GM12878 (cell line): ENCODE data around the gene AP1G2. TPM values are rescaled to one million over a fixed set of nuclear protein-coding genes. Genes with fewer than 3 reads are reported as not detected.

ENCODE experiments used
- ATAC-seq: fragments of 200-7000 bp; cut with Tn5 transposase; 3 replicates; pipeline ENCODE4 v1.9.1; 2020; ENCODE audit warnings: mild to moderate bottlenecking, moderate library complexity
- BruUV-seq: library from RNA; stranded (reverse); fragments of 400-500 nt; replicated peaks from 2 replicates; lab custom pipeline; 2021; lab: Mats Ljungman, UMichigan
- CTCF ChIA-PET: fragments of 300-600 bp; sonication (Branson Sonifier 250); formaldehyde crosslinking; extraction: SDS; loops from one replicate; lab custom pipeline; 2021; ENCODE audit warnings: inconsistent platforms; lab: Yijun Ruan, JAX
- POLR2A ChIA-PET: fragments of 350-600 bp; formaldehyde crosslinking; extraction: SDS; loops from one replicate; lab custom pipeline; 2021; ENCODE audit warnings: inconsistent platforms; lab: Charles Lee
- RAD21 ChIA-PET: fragments of 300-600 bp; sonication (Branson Sonifier 250); formaldehyde crosslinking; loops from one replicate; lab custom pipeline; 2023; ENCODE audit warnings: antibody characterized with exemption; ENCODE audit not compliant: unreplicated experiment; lab: Charles Lee
- SMC1A ChIA-PET: fragments of 300-600 bp; sonication (Branson Sonifier 250); formaldehyde crosslinking; loops from one replicate; lab custom pipeline; 2023; ENCODE audit not compliant: unreplicated experiment, uncharacterized antibody; lab: Charles Lee
- DNase-seq: peaks from one replicate; pipeline ENCODE4 v3.0.0-alpha.2; 2011; ENCODE audit warnings: low read depth, low spot score
- FAIRE-seq: peaks from 3 replicates; lab custom pipeline; 2011; peaks lifted over from hg19 to GRCh38; lab: Jason Lieb, UNC
- H2AFZ ChIP-seq: 2 replicates; pipeline ENCODE4 v1.6.0; 2011; ENCODE audit warnings: low read depth, low read length, control low read depth; ENCODE audit not compliant: control insufficient read depth
- H3K27ac ChIP-seq: 2 replicates; pipeline ENCODE4 v1.5.1; 2011; ENCODE audit warnings: control low read depth; ENCODE audit not compliant: control insufficient read depth, insufficient read depth
- H3K27me3 ChIP-seq, 2 experiments: replicated peaks in 1 of 2; 2 replicates each; pipeline versions ENCODE4 v1.6.0 to v1.6.1; 2011; ENCODE audit warnings: low read length in 1 of 2; ENCODE audit not compliant: control insufficient read depth in 2 of 2, insufficient read depth in 2 of 2
- H3K36me3 ChIP-seq, 2 experiments: 2 replicates each; pipeline ENCODE4 v1.5.1; 2011; ENCODE audit warnings: low read length in 1 of 2; ENCODE audit not compliant: control insufficient read depth in 2 of 2, insufficient read depth in 2 of 2
- H3K4me1 ChIP-seq: 2 replicates; pipeline ENCODE4 v1.6.1; 2011; ENCODE audit warnings: mild to moderate bottlenecking, low read length, moderate library complexity, mixed read lengths; ENCODE audit not compliant: control insufficient read depth, insufficient read depth
- H3K4me2 ChIP-seq: 2 replicates; pipeline ENCODE4 v1.6.0; 2011; ENCODE audit warnings: control low read depth; ENCODE audit not compliant: control insufficient read depth, insufficient read depth
- H3K4me3 ChIP-seq: fragments of 200-600 bp; sonication (generic); 2 replicates; pipeline ENCODE4 v1.5.1; 2016
- H3K79me2 ChIP-seq: 2 replicates; pipeline ENCODE4 v1.6.0; 2011; ENCODE audit warnings: low read length; ENCODE audit not compliant: control insufficient read depth, insufficient read depth
- H3K9ac ChIP-seq: 2 replicates; pipeline ENCODE4 v1.8.0; 2011; ENCODE audit warnings: low read length, control low read depth, mixed read lengths; ENCODE audit not compliant: control insufficient read depth, insufficient read depth
- H3K9me3 ChIP-seq: replicated peaks from 3 replicates; pipeline ENCODE4 v1.5.1; 2011; ENCODE audit warnings: mild to moderate bottlenecking, low read length; ENCODE audit not compliant: control insufficient read depth, insufficient read depth
- H4K20me1 ChIP-seq: 2 replicates; pipeline ENCODE4 v1.6.0; 2011; ENCODE audit not compliant: control insufficient read depth, insufficient read depth
- BCL3 ChIP-seq: IDR thresholded peaks from 2 replicates; pipeline ENCODE4 v1.6.1; 2011; ENCODE audit warnings: borderline replicate concordance, low read depth, mild to moderate bottlenecking, moderate library complexity, low read length; ENCODE audit not compliant: insufficient read depth, poor library complexity, severe bottlenecking
- BMI1 ChIP-seq: fragments of 450-650 bp; IDR thresholded peaks from 2 replicates; pipeline ENCODE4 v1.6.1; 2016; ENCODE audit warnings: mild to moderate bottlenecking, moderate library complexity, borderline replicate concordance
- CEBPB ChIP-seq, 2 experiments: fragments of 150-350 bp in 1 of 2; IDR thresholded peaks; 2 replicates each; pipeline ENCODE4 v1.6.1; 2012 to 2014; ENCODE audit warnings: low read depth in 2 of 2, low read length in 2 of 2, borderline replicate concordance in 1 of 2, inconsistent platforms in 1 of 2
- KDM1A ChIP-seq: fragments of 200-600 bp; sonication (generic); IDR thresholded peaks from 2 replicates; pipeline ENCODE4 v1.6.1; 2016; ENCODE audit warnings: borderline replicate concordance
- NFYA ChIP-seq: IDR thresholded peaks from 2 replicates; pipeline ENCODE4 v1.6.1; 2011; ENCODE audit warnings: low read depth, mild to moderate bottlenecking, low read length, improper control_type of control experiment, borderline replicate concordance
- POLR2A ChIP-seq: IDR thresholded peaks from 2 replicates; pipeline ENCODE4 v1.6.1; 2011; ENCODE audit warnings: low read depth, mild to moderate bottlenecking, low read length
- SUZ12 ChIP-seq: fragments of 200-600 bp; sonication (generic); IDR thresholded peaks from one replicate; pipeline ENCODE4 v1.6.1; 2018; ENCODE audit warnings: antibody characterized with exemption, mild to moderate bottlenecking; ENCODE audit not compliant: unreplicated experiment
- YBX1 ChIP-seq: fragments of 450-650 bp; IDR thresholded peaks from 2 replicates; pipeline ENCODE4 v1.6.1; 2016; ENCODE audit warnings: antibody characterized with exemption
- WGBS: methylation state at CpG from one replicate; pipeline ENCODE4 v1.1.6; 2016; ENCODE audit warnings: low lambda C conversion rate; ENCODE audit not compliant: insufficient replicate concordance, insufficient coverage; ENCODE audit errors: missing lambda C conversion rate; 5-methylcytosine and 5-hydroxymethylcytosine counted together
- in situ Hi-C: fragments of 300-500 bp; cut with MboI; formaldehyde crosslinking; loops from 9 replicates; pipeline ENCODE4 v1.14.3; 2018; ENCODE audit warnings: mixed read lengths
- intact Hi-C: fragments of 100-400 bp; cut with micrococcal nuclease; formaldehyde crosslinking; loops from one replicate; pipeline ENCODE4 v1.14.2; 2022; ENCODE audit not compliant: unreplicated experiment
- polyA plus RNA-seq, 11 experiments: library from polyadenylated mRNA; depleted of rRNA in 4 of 11; unstranded in 6 of 11; stranded (reverse) in 5 of 11; fragments of >200 nt; fragmentation: Nextera tagmentation in 4 of 11; fragmentation: Illumina TruSeq in 1 of 11; extraction: Ambion mirVana in 4 of 11; extraction: Trizol in 1 of 11; gene quantifications; 1 replicate in 1 of 11; 2 replicates in 10 of 11; pipeline versions ENCODE4 v1.2.1 to v1.2.3, GENCODE V29; 2011 to 2016; ENCODE audit warnings: inconsistent platforms in 2 of 11, missing spikeins in 2 of 11, low read depth in 1 of 11
- total RNA-seq, 4 experiments: library from RNA; depleted of rRNA in 3 of 4; stranded (reverse); fragments of >200 nt in 3 of 4; fragmentation: Illumina TruSeq in 1 of 4; extraction: Trizol in 1 of 4; gene quantifications; 2 replicates each; pipeline versions ENCODE4 v1.2.1 to v1.2.3, GENCODE V29; 2013 to 2021
- TF ChIP-seq, protein P1 (sequence below): IDR thresholded peaks from 2 replicates; pipeline ENCODE4 v1.6.1; 2011; ENCODE audit warnings: mild to moderate bottlenecking, low read depth, low read length, moderate library complexity; ENCODE audit not compliant: insufficient replicate concordance
- TF ChIP-seq, protein P2 (sequence below): fragments of 450-650 bp; IDR thresholded peaks from 2 replicates; pipeline ENCODE4 v1.6.1; 2017; ENCODE audit warnings: mild to moderate bottlenecking
- TF ChIP-seq, protein P3 (sequence below): fragments of 450-650 bp; IDR thresholded peaks from 2 replicates; pipeline ENCODE4 v1.6.1; 2017; ENCODE audit warnings: mild to moderate bottlenecking, moderate library complexity

Gene AP1G2
- total and polyA plus RNA-seq, 10 of the 15 experiments (the other 5 are each of a cell fraction or from before 2014, with no cell fraction given): 41.5 to 146 (median 103) TPM

DNA sequence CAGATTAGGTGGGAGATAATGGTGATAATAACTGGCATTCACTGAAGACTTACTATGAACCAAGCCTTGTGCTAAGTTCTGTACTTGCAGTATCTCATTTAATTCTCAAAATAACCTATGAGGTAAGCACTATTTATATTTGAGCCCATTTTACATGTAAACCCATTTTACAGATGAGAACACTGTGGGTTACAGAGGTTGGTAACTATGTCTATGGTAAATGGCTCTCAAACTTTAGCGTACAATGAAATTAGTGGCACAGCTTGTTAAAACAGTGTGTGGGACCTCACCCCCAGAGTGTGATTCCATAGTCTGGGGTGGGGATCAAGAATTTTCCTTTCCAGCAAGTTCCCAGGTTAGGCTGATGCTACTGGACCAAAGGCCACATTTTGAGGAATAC, 33.2 kb upstream of the AP1G2 start:
- FAIRE-seq (no peak), DNase-seq (no peak), ATAC-seq (no peak)
- ChIA-PET POLR2A (no interaction called here), CTCF (interaction anchor here (1.9 to 3.3 kb wide), 2 partner anchors 10 to 32 kb away, joined by 7 to 18 read pairs; no protein-coding TSS in a partner anchor), SMC1A (interaction anchor here (0.8 to 1.3 kb wide), 2 partner anchors 16 to 31 kb away, joined by 3 to 4 read pairs; no protein-coding TSS in a partner anchor), RAD21 (no interaction called here)
- H3K4me1 ChIP-seq: peaks cover 41% of the 10 kb centered on the region
- in situ Hi-C loops (no loop called here), intact Hi-C loops (no loop called here)
- no TSS peak for BruUV-seq
- 96% methylated on average over 1 of the region's 1 CpG for WGBS
- H3K9ac ChIP-seq: no peak overlapping the region
- H4K20me1 ChIP-seq: no peaks in the 10 kb centered on the region
- no peak overlapping the region for H3K27ac ChIP-seq
- no peaks in the 10 kb centered on the region for H3K79me2 ChIP-seq
- no peak overlapping the region for H3K4me3 ChIP-seq
- H3K4me2 ChIP-seq: no peak overlapping the region
- no peak overlapping the region for H2AFZ ChIP-seq
- no peaks in the 10 kb centered on the region; the same call in 2 of the 3 replicates for H3K9me3 ChIP-seq
- no peaks in the 10 kb centered on the region for H3K36me3 ChIP-seq
- H3K27me3 ChIP-seq: no peaks in the 10 kb centered on the region
- TF ChIP-seq, protein P1, sequence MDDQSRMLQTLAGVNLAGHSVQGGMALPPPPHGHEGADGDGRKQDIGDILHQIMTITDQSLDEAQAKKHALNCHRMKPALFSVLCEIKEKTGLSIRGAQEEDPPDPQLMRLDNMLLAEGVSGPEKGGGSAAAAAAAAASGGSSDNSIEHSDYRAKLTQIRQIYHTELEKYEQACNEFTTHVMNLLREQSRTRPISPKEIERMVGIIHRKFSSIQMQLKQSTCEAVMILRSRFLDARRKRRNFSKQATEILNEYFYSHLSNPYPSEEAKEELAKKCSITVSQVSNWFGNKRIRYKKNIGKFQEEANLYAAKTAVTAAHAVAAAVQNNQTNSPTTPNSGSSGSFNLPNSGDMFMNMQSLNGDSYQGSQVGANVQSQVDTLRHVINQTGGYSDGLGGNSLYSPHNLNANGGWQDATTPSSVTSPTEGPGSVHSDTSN: no peak
- TF ChIP-seq, protein P2, sequence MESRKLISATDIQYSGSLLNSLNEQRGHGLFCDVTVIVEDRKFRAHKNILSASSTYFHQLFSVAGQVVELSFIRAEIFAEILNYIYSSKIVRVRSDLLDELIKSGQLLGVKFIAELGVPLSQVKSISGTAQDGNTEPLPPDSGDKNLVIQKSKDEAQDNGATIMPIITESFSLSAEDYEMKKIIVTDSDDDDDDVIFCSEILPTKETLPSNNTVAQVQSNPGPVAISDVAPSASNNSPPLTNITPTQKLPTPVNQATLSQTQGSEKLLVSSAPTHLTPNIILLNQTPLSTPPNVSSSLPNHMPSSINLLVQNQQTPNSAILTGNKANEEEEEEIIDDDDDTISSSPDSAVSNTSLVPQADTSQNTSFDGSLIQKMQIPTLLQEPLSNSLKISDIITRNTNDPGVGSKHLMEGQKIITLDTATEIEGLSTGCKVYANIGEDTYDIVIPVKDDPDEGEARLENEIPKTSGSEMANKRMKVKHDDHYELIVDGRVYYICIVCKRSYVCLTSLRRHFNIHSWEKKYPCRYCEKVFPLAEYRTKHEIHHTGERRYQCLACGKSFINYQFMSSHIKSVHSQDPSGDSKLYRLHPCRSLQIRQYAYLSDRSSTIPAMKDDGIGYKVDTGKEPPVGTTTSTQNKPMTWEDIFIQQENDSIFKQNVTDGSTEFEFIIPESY: no peak
- TF ChIP-seq SUZ12: no peak
- no peak for TF ChIP-seq BMI1
- TF ChIP-seq, protein P3, sequence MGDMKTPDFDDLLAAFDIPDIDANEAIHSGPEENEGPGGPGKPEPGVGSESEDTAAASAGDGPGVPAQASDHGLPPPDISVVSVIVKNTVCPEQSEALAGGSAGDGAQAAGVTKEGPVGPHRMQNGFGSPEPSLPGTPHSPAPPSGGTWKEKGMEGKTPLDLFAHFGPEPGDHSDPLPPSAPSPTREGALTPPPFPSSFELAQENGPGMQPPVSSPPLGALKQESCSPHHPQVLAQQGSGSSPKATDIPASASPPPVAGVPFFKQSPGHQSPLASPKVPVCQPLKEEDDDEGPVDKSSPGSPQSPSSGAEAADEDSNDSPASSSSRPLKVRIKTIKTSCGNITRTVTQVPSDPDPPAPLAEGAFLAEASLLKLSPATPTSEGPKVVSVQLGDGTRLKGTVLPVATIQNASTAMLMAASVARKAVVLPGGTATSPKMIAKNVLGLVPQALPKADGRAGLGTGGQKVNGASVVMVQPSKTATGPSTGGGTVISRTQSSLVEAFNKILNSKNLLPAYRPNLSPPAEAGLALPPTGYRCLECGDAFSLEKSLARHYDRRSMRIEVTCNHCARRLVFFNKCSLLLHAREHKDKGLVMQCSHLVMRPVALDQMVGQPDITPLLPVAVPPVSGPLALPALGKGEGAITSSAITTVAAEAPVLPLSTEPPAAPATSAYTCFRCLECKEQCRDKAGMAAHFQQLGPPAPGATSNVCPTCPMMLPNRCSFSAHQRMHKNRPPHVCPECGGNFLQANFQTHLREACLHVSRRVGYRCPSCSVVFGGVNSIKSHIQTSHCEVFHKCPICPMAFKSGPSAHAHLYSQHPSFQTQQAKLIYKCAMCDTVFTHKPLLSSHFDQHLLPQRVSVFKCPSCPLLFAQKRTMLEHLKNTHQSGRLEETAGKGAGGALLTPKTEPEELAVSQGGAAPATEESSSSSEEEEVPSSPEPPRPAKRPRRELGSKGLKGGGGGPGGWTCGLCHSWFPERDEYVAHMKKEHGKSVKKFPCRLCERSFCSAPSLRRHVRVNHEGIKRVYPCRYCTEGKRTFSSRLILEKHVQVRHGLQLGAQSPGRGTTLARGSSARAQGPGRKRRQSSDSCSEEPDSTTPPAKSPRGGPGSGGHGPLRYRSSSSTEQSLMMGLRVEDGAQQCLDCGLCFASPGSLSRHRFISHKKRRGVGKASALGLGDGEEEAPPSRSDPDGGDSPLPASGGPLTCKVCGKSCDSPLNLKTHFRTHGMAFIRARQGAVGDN: no peak
- no peak for TF ChIP-seq CEBPB (IDR thresholded peaks at IDR 0.05; ENCODE audit: borderline replicate concordance in 1 of 2, low read depth in 2 of 2, low read length in 2 of 2)
- no peak for TF ChIP-seq NFYA
- no peak for TF ChIP-seq POLR2A
- TF ChIP-seq KDM1A: no peak
- TF ChIP-seq BCL3: no peak
- no peak for TF ChIP-seq YBX1
